Measurements from ENCODE around the gene MYO5A.

DNA sequence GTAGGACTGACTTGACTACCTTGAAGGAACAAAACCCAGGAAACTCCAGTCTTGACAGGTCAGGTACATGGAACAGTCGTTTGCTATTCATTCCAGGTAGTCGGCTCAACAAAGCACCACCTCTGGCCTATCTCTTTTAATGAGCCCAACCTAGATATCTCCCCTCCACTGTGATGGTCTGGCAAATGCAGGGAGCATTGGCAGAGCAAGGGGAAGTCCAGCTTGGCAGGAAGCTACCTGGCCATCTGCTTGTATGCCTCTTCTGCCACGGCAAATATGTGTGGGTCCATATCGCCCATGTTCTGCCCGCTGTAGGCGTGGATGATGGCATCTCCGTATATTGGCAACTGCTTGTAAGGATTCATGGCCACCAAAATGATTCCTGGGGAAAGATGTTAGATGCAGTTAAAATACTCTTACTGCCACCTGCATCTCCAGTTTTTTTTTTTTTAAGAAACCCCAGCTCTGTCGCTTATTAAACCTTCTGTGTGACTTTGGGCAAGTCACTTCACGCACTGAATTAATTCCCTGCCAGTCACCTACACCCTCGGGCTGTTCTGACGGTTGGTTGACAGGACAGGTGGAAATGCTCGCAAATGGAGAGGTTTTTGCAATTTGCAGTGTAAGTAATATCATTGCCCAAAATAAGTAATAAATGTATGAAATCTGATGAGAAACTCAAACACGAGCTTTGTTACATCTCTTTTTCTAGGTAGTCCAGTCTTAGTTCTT is 249.9 kb downstream of the MYO5A start:
- TF ChIP-seq, protein P1, sequence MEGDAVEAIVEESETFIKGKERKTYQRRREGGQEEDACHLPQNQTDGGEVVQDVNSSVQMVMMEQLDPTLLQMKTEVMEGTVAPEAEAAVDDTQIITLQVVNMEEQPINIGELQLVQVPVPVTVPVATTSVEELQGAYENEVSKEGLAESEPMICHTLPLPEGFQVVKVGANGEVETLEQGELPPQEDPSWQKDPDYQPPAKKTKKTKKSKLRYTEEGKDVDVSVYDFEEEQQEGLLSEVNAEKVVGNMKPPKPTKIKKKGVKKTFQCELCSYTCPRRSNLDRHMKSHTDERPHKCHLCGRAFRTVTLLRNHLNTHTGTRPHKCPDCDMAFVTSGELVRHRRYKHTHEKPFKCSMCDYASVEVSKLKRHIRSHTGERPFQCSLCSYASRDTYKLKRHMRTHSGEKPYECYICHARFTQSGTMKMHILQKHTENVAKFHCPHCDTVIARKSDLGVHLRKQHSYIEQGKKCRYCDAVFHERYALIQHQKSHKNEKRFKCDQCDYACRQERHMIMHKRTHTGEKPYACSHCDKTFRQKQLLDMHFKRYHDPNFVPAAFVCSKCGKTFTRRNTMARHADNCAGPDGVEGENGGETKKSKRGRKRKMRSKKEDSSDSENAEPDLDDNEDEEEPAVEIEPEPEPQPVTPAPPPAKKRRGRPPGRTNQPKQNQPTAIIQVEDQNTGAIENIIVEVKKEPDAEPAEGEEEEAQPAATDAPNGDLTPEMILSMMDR (IDR thresholded peaks at IDR 0.05; ENCODE audit: insufficient read depth, low read length), result no peak
- TF ChIP-seq POLR2AphosphoS5 (IDR thresholded peaks at IDR 0.05; ENCODE audit: low read depth), result no peak
- TF ChIP-seq GABPA (IDR thresholded peaks at IDR 0.05; ENCODE audit: low read depth), result no peak
